ENCODE results near the gene KRTAP3-2. TPM values are rescaled to one million over a fixed set of nuclear protein-coding genes. Genes with fewer than 3 reads are reported as not detected.

Gene KRTAP3-2
- total RNA-seq = not detected in 2 replicates

GRCh38 chr17:40999563-40999962 is at the start of gene KRTAP3-2:
TSS of gene KRTAP3-2 (minus strand) at chr17:40999906. CDS start at chr17:40999853, 53 bp downstream.

GRCh38 chr17:41046735-41047465 is 47.2 kb upstream of the KRTAP3-2 start, which contains the start of gene KRTAP2-1:
TSS of gene KRTAP2-1 (minus strand) at chr17:41047316. CDS start at chr17:41047267, 49 bp downstream.

GRCh38 chr17:41040783-41041571 is 41.3 kb upstream of the KRTAP3-2 start, which contains the start of gene KRTAP1-1:
TSS of gene KRTAP1-1 (minus strand) at chr17:41041450. CDS start at chr17:41041397, 53 bp downstream.

GRCh38 chr17:41034346-41034935 is 34.7 kb upstream of the KRTAP3-2 start, which contains the start of gene KRTAP1-3:
TSS of gene KRTAP1-3 (minus strand) at chr17:41034874. CDS start at chr17:41034821, 53 bp downstream.

GRCh38 chr17:41029633-41030245 is 30.0 kb upstream of the KRTAP3-2 start, which contains the start of gene KRTAP1-4:
TSS of gene KRTAP1-4 (minus strand) at chr17:41030195. CDS start at chr17:41030078, 117 bp downstream.

GRCh38 chr17:41026715-41027471 is 27.2 kb upstream of the KRTAP3-2 start, which contains the start of gene KRTAP1-5:
TSS of gene KRTAP1-5 (minus strand) at chr17:41027208. CDS start at chr17:41027155, 53 bp downstream.

GRCh38 chr17:41008811-41009210 is 9.1 kb upstream of the KRTAP3-2 start, which contains the start of gene KRTAP3-1:
TSS of gene KRTAP3-1 (minus strand) at chr17:41009128. CDS start at chr17:41009074, 54 bp downstream.

GRCh38 chr17:40993839-40994238 is 5.9 kb downstream of the KRTAP3-2 start, which contains the start of gene KRTAP3-3:
TSS of gene KRTAP3-3 (minus strand) at chr17:40994164. CDS start at chr17:40994097, 67 bp downstream.

GRCh38 chr17:40984226-40984625 is 15.5 kb downstream of the KRTAP3-2 start, which contains the start of gene KRT40:
TSS of gene KRT40 (minus strand) at chr17:40984326. CDS start at chr17:40984273, 53 bp downstream.

GRCh38 chr17:40966848-40967247 is 32.9 kb downstream of the KRTAP3-2 start, which contains the start of gene KRT39:
TSS of gene KRT39 (minus strand) at chr17:40966948. CDS start at chr17:40966856, 92 bp downstream.

Other genes starting within 250 kb of the KRTAP3-2 start
- not detected in 2 replicates for gene KRT25, start 244.6 kb downstream of the KRTAP3-2 start, total RNA-seq
- gene KRT26, start 227.7 kb downstream of the KRTAP3-2 start, total RNA-seq = not detected in 2 replicates
- not detected in 2 replicates for gene KRT27, start 217.4 kb downstream of the KRTAP3-2 start, total RNA-seq
- gene KRT28, start 199.9 kb downstream of the KRTAP3-2 start, total RNA-seq = not detected in 2 replicates
- 59.0 and 68.3 TPM in 2 replicates for gene KRT10, start 177.3 kb downstream of the KRTAP3-2 start, total RNA-seq
- gene KRT12, start 132.7 kb downstream of the KRTAP3-2 start, total RNA-seq = not detected in 2 replicates
- not detected in 2 replicates for gene KRT20, start 114.7 kb downstream of the KRTAP3-2 start, total RNA-seq
- gene KRT23, start 62.3 kb downstream of the KRTAP3-2 start, total RNA-seq = 35.7 and 36.8 TPM in 2 replicates
- not detected in 2 replicates for gene KRT39, start 33.0 kb downstream of the KRTAP3-2 start, total RNA-seq
- gene KRT40, start 15.6 kb downstream of the KRTAP3-2 start, total RNA-seq = 0.07 TPM in 1 of 2 replicates, not detected in the other
- not detected in 2 replicates for gene KRTAP3-3, start 5.7 kb downstream of the KRTAP3-2 start, total RNA-seq
- not detected in 2 replicates for gene KRTAP3-1, start 9.2 kb upstream of the KRTAP3-2 start, total RNA-seq
- not detected in 2 replicates for gene KRTAP1-5, start 27.3 kb upstream of the KRTAP3-2 start, total RNA-seq
- not detected in 2 replicates for gene KRTAP1-4, start 30.3 kb upstream of the KRTAP3-2 start, total RNA-seq
- not detected in 2 replicates for gene KRTAP1-3, start 35.0 kb upstream of the KRTAP3-2 start, total RNA-seq
- not detected in 2 replicates for gene KRTAP1-1, start 41.5 kb upstream of the KRTAP3-2 start, total RNA-seq
- gene KRTAP2-1, start 47.4 kb upstream of the KRTAP3-2 start, total RNA-seq = not detected in 2 replicates
- gene KRTAP2-2, start 55.3 kb upstream of the KRTAP3-2 start, total RNA-seq = not detected in 2 replicates
- gene KRTAP2-3, start 60.2 kb upstream of the KRTAP3-2 start, total RNA-seq = 0.21 and 0.84 TPM in 2 replicates
- not detected in 2 replicates for gene KRTAP2-4, start 66.0 kb upstream of the KRTAP3-2 start, total RNA-seq
- gene KRTAP4-7, start 84.2 kb upstream of the KRTAP3-2 start, total RNA-seq = not detected in 2 replicates
- not detected in 2 replicates for gene KRTAP4-8, start 98.2 kb upstream of the KRTAP3-2 start, total RNA-seq
- gene KRTAP4-16, start 102.3 kb upstream of the KRTAP3-2 start, total RNA-seq = not detected in 2 replicates
- not detected in 2 replicates for gene KRTAP4-9, start 105.5 kb upstream of the KRTAP3-2 start, total RNA-seq
- gene KRTAP4-11, start 118.5 kb upstream of the KRTAP3-2 start, total RNA-seq = not detected in 2 replicates
- not detected in 2 replicates for gene KRTAP4-12, start 124.3 kb upstream of the KRTAP3-2 start, total RNA-seq
- not detected in 2 replicates for gene KRTAP4-6, start 140.6 kb upstream of the KRTAP3-2 start, total RNA-seq
- not detected in 2 replicates for gene KRTAP4-5, start 149.9 kb upstream of the KRTAP3-2 start, total RNA-seq
- not detected in 2 replicates for gene KRTAP4-4, start 160.8 kb upstream of the KRTAP3-2 start, total RNA-seq
- not detected in 2 replicates for gene KRTAP4-3, start 168.3 kb upstream of the KRTAP3-2 start, total RNA-seq
- gene KRTAP4-2, start 178.3 kb upstream of the KRTAP3-2 start, total RNA-seq = not detected in 2 replicates
- not detected in 2 replicates for gene KRTAP4-1, start 185.0 kb upstream of the KRTAP3-2 start, total RNA-seq
- not detected in 2 replicates for gene KRTAP9-1, start 190.0 kb upstream of the KRTAP3-2 start, total RNA-seq
- gene KRTAP9-2, start 226.7 kb upstream of the KRTAP3-2 start, total RNA-seq = not detected in 2 replicates
- not detected in 2 replicates for gene KRTAP9-3, start 232.5 kb upstream of the KRTAP3-2 start, total RNA-seq
- gene KRTAP9-8, start 238.1 kb upstream of the KRTAP3-2 start, total RNA-seq = not detected in 2 replicates
- gene KRTAP9-4, start 249.8 kb upstream of the KRTAP3-2 start, total RNA-seq = not detected in 2 replicates

Measured in airway epithelial cell (primary cell).